Stimulated activated CD4-positive, alpha-beta T cell treated with anti-CD3 and anti-CD28 coated beads, TNF-alpha, amount 100 ng/mL, for 48 hours (primary cell): Measurements from ENCODE around the gene DGCR2.

ENCODE experiments used
- DNase-seq, 3 donors: peaks; one replicate each; pipeline ENCODE4 v3.0.0-alpha.2; 2020; ENCODE audit warnings: low read depth in 3 of 3

The DGCR2 gene

DNA sequence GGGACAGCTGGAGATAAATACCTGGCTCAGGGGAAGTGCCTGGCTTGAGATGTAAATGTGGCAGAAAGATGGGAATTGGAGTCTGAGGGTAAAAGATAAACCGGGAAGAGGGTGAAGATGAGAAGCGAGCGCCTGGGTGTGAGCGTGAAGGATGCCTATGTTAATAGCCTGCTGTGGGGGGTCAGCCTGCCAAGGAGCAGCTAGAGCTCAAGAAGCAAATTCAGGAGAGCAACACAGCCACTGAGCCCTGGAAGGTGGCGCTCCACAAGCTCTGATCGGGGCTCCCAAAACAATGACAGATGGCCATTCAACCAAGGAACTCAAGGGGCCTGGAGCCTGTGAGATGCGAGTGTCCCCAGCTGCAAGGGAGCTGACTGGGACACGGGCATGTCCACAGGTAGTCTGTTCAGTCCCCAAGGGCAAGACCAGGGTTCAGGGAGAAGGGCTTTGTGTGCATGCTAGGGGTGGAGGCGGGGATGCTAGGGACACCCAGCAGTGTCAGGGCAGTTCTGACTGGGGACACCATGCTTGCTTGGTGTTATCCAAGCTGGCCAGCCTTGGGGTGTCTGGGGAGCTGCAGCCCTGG, 25.1 kb upstream of the DGCR2 start:
- no peak for DNase-seq

DNA sequence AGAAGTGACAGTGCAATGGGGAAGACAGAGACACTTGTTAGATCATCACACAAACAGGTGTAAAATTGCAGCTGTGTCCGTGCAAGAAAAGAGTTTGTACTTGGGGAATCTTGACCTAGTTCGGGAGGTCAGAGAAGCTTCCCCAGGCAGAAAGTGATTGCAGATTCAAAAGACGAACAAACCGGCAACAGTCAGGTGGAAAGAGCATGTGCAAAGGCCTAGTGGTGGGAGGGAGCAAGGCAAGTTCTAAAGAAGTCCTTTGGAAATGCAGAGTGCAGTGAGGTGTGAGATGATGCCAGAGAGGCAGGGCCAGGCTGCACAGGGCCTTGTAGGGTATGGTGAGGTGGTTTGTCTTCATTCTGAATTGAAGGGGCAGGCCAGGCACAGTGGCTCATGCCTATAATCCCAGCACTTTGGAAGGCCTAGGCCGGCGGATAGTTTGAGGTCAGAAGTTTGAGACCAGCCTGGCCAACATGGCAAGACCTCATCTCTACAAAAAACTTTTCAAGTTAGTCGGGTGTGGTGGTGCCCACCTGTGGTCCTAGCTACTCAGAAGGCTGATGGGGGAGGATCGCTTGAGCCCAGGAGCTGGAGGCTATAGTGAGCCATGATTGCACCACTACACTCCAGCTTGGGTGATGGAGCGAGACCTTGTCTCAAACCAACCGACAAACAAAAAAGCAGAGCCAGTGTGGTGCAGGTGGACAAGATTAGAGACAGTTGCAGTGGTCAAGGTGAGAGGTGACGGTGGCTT, 24.2 kb upstream of the DGCR2 start:
- no peak for DNase-seq

DNA sequence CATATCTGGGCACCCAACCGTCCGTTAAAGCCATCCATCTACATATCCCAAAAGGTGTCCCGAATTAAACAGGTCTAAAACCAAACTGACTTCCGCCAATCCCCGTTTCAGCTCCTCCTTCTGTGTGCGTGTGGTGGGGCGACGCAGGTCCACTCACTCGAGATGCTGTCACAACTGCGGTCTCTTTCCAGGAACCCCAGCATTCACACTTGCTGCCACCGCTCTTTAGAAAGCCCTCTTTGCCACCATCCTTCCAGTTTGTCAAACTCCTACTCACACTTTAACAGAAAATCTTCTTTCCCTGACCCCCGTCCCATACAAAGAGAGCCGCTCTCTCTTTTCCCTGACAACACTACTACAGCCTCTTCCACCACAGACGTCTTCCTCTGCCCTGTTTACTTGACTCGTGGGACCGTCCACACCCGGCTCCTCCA, 21.8 kb upstream of the DGCR2 start:
- no peak for DNase-seq

DNA sequence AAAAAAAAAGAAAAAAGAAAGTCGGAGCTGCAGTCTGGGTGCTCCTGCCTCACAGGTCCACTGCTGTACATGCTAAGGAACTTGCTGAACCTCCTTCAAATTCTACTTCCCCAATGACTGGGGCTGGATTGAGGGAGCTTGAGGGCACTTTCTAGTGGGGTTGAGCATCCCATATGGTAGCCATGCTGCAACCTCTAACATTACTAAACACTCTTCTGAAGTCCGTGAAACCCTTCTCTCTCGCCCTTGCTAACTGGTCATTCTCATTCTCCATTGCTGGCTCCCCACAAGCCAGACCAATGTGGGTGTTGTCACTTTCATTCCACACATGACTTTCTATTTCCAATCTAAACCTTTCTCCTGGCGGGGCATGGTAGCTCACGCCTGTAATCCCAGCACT, 21.0 kb upstream of the DGCR2 start:
- no peak for DNase-seq

DNA sequence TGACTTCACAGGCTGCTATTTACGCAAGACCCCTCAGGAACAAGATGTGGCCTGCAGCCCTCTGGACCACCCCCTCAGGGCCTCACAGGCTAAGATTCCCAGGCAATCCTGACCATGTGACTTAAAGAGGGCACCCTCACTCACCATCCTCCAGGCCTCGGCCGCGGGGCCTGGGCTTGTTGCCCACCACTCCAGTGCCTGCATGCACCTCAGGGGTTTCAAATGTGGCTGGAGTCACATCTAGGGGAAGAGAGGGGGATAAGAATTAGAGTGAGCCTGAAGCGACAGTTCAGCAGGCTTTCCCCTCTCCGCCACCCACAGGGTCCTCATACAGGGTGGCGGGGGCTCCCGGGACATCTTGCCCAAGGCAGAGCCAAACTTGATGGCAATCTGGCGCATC, 20.2 kb upstream of the DGCR2 start:
- DNase-seq = no peak

DNA sequence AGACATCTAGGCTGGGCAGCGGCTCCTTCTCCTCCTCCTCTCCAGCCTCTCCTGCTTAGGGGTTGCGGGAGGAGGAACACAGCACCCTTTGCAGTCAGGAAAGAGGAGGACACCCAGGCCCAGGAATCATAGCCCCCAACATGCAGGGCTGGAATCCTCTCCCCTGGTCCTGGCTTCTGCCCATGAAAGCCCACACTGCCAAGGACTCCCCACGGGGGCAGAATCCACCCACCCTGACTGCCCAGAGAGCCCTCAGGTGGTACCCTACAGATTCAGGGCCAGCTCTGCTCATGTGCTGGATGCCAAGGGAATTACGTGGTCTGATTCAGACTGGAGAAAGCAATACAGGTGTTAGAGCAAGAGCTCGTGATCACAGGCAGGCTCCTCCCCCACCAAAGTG, 17.8 kb upstream of the DGCR2 start:
- DNase-seq = no peak

DNA sequence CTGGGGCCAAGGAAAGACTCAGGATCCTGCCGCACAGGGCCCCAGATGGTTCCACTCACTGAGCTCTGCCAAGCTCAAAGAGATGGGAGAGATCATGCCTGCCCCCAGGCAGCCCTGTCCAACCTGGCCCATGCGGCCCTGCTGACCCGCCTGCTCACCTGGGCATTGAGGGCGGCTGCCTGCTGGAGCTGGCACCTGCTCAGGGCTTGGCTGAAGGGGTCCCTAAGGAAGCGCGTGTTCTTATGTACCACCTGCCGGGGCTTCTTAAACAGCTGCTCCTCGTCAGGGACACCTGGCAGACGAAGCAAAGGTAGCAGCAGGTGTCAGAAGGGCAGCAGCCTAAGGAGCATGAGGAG, 16.8 kb upstream of the DGCR2 start:
- DNase-seq = no peak

DNA sequence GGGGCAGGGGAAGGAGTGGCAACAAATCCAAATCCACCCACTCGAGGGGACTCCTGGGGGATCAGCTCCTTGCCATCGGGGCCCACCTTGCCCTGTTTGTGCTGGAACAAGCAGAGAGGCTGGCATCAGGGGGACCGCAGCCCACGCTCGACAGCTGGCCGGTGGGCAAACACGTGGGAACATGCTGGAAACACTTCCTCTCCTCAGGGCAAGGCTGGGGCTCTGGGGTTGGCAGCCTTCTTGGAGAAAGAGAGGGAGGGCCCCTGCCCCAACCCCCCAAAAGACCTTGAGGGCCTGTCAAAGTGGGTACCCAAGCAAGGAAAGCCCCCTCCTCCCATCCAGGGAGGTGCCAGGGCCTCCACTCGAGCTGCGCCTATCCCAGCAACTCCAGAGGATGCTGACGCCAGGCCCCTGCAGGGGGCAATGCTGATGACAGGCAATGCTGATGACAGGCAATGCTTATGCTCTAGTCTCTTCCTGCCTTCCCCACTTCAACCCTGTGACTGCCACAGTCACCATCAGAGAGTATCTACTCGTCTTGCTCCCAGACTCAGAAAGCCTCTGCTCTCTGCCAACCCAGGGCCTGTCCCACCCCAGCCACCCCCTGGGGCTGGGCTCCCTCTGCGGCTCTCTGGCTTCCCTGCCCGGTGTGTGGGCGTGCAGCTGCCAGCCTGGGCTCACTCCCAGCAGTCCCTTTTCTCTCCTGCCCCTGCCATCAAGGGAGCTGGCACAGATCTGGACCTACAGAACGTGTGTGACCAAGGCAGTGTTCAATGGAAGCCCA, 16.2 kb upstream of the DGCR2 start:
- DNase-seq = no peak

DNA sequence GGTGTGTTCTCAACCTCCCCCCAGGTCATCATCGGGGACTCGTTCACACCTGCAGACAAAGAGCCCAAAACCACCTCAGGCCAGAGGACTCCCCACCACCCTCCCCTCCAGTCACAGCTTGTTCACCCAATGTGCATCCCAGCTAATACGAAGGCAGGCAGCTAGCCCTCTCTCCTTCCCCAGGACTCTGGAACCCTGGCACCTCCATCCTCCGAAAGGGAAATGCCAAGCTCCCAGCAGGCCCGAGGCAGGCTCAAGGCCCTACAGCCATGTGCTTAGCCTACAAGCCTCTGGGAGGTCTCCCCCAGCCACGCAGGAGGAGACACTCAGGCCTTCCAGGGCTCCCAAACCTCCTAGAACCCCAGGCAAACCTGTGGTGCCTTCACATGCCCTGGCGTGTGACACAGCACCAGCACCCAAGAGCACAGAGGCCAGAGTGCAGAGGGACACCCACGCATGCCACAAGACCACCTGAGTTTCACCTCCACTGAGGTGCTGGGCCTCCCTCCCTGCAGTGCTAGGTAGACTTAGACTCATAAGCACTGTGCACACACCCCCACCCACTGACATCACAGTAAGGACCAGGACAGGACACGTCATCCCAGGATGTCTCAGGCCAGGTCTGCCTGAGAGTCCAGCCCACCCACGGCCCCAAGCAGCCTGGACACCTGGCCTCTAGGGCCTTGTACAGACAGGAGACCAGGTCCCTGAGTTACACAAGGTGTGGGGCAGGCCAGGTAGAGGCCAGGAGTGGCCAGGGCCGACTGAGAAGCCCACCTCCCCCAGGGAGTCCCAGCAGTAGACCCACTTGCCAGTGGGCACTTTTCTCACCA, 15.4 kb upstream of the DGCR2 start:
- DNase-seq = no peak

DNA sequence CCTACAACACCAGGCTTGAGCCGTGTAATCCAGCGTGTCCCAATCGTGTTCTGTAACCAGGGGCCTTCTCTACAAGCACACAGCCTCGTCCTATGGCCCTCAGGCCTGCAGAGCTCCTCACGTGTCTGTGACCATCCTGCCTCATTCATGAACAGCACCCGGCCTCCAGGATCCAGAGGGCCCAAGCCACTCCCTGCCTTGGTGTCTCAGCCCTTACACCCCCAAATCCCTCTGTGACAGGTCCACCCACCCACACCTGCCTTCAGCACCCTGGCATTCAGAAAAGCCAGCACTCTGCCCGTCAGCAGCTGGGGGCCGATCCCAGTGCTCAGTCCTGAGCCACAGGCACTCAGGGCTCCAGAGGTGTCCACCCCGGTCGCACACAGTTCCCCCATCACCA, 14.7 kb upstream of the DGCR2 start:
- no peak for DNase-seq

DNA sequence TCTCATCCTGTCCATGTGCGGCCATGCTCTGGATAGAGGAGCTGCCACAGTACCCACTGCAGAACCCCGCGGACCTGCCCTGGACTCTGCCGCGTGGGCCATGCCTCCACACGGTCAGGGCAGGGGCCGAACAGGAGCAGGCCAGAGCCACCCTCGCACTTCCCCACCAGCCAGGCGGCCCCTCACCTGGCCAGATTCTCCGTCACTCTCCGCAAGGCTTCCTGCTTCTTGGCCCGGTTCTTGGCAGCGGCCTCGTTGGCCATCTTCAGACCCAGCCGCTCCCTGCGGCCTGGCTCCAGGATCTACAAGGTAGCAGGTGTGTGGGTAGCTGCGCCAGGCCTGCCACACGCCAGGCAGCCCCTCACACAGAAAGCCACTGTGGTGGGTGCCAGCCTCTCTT, 12.7 kb upstream of the DGCR2 start:
- no peak for DNase-seq

DNA sequence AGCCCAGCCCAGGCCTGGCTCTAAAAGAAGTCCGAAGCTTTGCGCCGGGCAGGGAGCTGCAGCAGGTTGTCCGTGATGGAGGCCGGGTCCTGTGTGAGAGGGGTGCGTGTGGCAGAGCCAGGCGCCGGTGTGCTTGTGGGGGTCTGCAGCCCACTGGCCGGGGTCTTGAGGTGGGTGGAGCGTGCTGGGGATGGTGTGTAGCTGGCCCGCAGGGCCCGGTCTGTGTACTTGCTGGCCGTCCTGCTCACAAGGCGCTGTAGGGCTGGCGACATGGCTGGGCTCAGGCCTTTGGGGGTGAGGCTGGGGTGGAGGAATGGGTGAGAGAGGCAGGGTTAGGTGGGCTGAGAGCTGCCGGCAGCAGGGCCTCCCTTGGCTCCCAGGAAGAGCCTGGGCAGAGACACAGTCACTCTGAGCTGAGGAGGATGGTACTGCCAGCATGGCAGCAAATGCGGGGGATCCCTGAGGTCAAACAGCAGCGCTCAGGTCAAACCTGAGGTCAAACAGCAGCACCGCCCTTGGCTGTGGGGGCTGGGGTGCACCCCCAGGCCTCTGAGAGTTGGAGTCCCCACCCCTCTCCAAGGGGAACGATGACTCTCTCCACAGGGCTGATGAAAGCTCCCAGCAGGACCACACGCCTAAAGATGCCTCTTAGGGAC, 12.1 kb upstream of the DGCR2 start:
- DNase-seq = no peak

DNA sequence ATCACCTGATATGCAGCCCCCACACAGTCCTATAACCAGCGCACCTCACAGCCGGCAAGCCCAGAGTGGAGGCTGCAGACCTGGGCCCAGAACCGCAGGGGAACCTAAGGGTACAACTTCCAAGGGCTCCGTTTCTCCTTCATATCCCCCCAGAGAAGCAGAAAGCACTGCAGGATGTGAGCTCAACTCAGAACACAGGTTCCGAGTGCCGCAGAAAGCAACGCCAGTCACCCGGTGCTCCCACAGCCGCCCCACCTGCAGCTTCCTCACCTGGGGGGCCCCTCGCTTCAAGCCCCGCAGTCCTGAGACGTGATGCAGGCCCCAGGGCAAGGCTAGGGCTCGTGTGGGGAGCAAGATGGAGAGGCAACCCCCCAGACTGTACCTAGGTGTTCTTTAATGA, 11.3 kb upstream of the DGCR2 start:
- DNase-seq = no peak

DNA sequence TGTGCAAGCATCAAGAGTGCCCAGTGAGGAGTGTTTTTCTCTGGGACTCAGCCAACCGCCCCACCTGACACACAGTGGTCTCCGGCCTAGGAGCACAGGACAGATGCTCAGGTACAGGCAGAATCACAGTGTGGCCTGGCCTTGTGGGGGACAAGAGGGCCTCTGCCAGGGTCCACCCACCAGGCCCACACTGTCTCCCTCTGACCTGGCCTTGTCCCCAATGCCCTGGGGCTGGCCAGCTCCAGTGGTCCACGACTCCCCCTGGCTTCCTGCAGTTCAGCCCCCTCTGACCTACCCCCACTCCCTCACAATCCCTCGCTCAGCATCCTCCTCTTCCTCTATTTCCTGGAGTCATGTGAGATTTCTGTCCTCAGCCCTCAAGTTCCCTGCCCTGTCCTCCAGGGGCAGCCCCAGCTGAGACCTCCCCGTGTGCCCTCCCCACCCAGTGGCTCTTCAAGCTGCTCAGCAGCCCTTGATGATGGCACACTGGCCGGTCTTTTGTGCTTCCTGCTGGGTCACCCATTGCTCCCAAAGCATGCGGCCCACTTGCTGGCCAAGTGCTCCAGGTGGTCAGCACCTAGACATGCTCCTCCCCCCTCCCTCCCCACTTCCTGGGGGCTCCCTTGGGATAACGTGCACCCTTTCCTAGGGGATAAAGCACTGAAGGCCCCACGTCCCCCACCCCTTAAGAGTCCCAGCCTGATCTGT, 10.6 kb upstream of the DGCR2 start:
- DNase-seq = no peak

DNA sequence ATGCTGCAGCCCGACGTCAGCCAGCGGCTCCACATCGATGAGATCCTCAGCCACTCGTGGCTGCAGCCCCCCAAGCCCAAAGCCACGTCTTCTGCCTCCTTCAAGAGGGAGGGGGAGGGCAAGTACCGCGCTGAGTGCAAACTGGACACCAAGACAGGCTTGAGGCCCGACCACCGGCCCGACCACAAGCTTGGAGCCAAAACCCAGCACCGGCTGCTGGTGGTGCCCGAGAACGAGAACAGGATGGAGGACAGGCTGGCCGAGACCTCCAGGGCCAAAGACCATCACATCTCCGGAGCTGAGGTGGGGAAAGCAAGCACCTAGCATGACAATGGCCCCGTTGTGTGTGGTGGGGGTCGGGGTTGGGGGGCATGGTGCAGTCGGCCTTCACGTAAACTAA, 9.9 kb upstream of the DGCR2 start:
- no peak for DNase-seq

DNA sequence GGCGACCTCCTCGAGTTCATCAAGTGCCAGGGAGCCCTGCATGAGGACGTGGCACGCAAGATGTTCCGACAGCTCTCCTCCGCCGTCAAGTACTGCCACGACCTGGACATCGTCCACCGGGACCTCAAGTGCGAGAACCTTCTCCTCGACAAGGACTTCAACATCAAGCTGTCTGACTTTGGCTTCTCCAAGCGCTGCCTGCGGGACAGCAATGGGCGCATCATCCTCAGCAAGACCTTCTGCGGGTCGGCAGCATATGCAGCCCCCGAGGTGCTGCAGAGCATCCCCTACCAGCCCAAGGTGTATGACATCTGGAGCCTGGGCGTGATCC, 9.4 kb upstream of the DGCR2 start:
- DNase-seq = no peak

DNA sequence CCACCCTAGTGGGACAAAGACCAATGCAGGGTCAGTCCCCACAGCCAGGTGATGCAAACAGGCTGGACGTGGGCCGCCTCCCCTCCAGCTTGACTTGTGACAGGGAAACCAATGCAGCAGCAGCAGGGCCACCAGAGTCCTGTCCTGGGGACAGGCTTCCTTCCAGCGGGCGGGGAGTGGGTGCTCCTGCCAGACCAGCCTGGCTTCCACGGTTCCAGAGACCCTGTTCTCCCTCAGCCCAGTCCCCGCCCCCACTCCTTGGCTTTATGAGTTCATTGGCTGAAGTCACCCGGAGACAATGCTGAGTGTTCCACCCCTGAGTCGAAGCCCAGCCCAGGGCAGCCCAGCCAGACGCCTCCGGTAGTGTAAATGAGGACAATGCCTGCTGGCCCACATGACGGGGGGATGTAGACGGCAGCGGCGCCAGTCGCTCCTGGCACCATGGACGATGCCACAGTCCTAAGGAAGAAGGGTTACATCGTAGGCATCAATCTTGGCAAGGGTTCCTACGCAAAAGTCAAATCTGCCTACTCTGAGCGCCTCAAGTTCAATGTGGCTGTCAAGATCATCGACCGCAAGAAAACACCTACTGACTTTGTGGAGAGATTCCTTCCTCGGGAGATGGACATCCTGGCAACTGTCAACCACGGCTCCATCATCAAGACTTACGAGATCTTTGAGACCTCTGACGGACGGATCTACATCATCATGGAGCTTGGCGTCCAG, 8.9 kb upstream of the DGCR2 start, which contains the start of gene TSSK2:
TSSK2 (plus strand) TSS at position 350 of the 726 bp plus-strand sequence; CDS start at position 442, 92 bp downstream.
- no peak for DNase-seq

DNA sequence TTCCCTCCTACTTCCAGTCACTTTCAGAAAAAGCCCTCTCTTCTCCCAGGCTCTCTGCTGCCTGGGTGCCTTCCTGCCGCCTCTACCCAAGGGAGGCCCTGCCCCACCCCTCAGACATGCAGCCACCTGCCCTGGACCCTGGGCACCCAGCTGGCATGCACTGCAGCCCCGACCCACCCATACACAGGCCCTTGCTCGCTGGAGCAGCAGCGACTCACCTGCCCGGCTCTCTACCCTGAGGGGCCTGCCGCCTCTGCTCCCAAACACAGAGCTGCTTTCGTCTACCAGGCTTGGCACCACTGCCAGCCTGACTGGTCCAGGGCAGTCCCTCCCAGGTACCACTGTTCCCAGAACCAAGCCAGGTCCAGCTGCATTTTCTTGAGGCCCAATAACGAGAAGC, 7.7 kb upstream of the DGCR2 start:
- no peak for DNase-seq

DNA sequence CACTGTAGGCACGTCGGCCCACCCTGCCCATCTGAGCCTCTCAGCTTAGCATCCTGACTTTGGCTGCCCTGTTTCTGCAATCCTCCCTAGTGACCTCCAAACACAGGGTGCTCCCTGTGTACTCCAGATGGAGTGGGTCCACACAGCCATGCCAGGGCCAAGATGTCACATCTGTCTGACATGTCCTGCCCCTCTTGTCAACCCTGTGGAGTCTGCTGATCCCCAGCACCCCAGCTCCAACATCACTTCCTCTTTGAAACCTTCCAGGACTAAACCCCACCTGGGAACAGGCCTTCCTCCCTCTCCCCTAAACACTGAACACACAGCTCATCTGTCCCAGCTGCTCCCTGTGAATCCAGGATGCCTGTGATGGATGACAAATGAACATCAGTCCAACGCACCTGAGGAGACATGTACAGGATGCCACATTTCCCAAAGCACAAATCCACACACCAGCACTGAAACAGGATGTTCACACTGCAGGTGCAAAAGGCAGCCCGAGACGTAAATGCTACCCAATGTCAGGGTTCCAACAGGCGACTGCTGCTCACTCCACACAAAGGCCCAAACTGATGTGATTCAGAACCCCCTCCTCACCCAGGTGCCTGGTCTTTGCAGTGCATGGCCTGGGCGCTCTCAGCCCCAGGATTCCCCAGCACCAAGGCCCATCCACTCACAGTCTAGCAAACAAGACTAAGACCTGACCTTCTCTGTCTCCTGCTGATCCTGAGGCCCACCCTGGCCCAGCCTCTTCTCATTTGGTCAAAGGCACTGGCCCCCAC, 6.9 kb upstream of the DGCR2 start:
- DNase-seq = no peak

DNA sequence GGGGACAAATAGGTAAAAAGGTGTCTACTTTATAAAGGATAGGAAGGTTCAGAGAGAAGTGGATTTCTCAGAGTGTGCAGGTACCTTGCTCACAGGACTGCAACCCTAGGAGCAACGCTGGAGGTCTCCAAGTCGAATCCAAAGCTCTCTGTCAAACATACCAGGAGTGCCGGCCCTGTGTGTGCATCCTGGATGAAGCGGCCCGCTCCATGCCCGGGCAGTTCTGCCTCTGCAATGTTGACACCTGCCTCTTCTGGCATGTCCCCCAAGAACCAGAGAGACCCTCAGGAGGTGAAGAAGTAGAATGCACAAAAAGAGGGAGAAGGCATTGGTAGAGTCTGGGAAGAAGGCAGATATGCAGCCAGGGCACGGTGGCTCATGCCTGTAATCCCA, 5.8 kb upstream of the DGCR2 start:
- DNase-seq = no peak
